WTC11 (cell line): ENCODE results near the gene GCC2. TPM values are rescaled to one million over a fixed set of nuclear protein-coding genes. Genes with fewer than 3 reads are reported as not detected.

Source experiments
- ATAC-seq: fragments of 200-7000 bp; cut with Tn5 transposase; 2 replicates; pipeline ENCODE4 v1.10.0; 2021; ENCODE audit warnings: mild to moderate bottlenecking, moderate library complexity
- CTCF ChIA-PET: fragments of 300-600 bp; sonication (Branson Sonifier 250); formaldehyde crosslinking; loops from one replicate; lab custom pipeline; 2021; ENCODE audit warnings: antibody characterized with exemption; lab: Charles Lee
- POLR2A ChIA-PET: fragments of 350-600 bp; sonication (Branson Sonifier 250); formaldehyde crosslinking; loops from one replicate; lab custom pipeline; 2021; ENCODE audit warnings: antibody characterized with exemption; lab: Charles Lee
- DNase-seq: peaks from one replicate; pipeline ENCODE4 v3.0.0; 2021; ENCODE audit warnings: low spot score
- H3K27ac Mint-ChIP-seq: 2 replicates; pipeline ENCODE4 v1.8.0; 2021; ENCODE audit warnings: mixed read lengths
- H3K27me3 Mint-ChIP-seq: 2 replicates; pipeline ENCODE4 v1.8.0; 2021; ENCODE audit warnings: low read depth, mild to moderate bottlenecking, moderate library complexity, mixed read lengths
- H3K36me3 Mint-ChIP-seq: 2 replicates; pipeline ENCODE4 v1.8.0; 2021; ENCODE audit warnings: mixed read lengths
- H3K4me1 Mint-ChIP-seq: 2 replicates; pipeline ENCODE4 v1.8.0; 2022; ENCODE audit warnings: mixed read lengths
- H3K4me3 Mint-ChIP-seq: 2 replicates; pipeline ENCODE4 v1.8.0; 2021; ENCODE audit warnings: mild to moderate bottlenecking, moderate library complexity, mixed read lengths
- H3K9me3 Mint-ChIP-seq: 2 replicates; pipeline ENCODE4 v1.8.0; 2021; ENCODE audit warnings: mixed read lengths
- CREM ChIP-seq: sonication (generic); formaldehyde crosslinking; IDR thresholded peaks from 2 replicates; pipeline ENCODE4 v1.8.1; 2022; ENCODE audit warnings: mild to moderate bottlenecking, missing genetic modification reagents, moderate library complexity
- ESRRA ChIP-seq: sonication (generic); formaldehyde crosslinking; IDR thresholded peaks from 2 replicates; pipeline ENCODE4 v1.8.1; 2022; ENCODE audit warnings: mild to moderate bottlenecking, missing genetic modification reagents, borderline replicate concordance
- FOXP1 ChIP-seq: sonication (generic); formaldehyde crosslinking; IDR thresholded peaks from 2 replicates; pipeline ENCODE4 v1.8.0; 2022; ENCODE audit warnings: missing genetic modification reagents, mild to moderate bottlenecking, moderate library complexity, borderline replicate concordance
- GABPB1 ChIP-seq: sonication (generic); formaldehyde crosslinking; IDR thresholded peaks from 2 replicates; pipeline ENCODE4 v1.8.1; 2023; ENCODE audit warnings: mild to moderate bottlenecking, missing genetic modification reagents
- JAZF1 ChIP-seq: fragments of 250-450 bp; sonication (Bioruptor Pico); IDR thresholded peaks from 2 replicates; pipeline ENCODE4 v1.9.0; 2021; ENCODE audit warnings: moderate library complexity, mild to moderate bottlenecking, inconsistent platforms
- NR2C2 ChIP-seq: sonication (generic); formaldehyde crosslinking; IDR thresholded peaks from 2 replicates; pipeline ENCODE4 v1.8.0; 2022; ENCODE audit warnings: mild to moderate bottlenecking, missing genetic modification reagents
- PRDM15 ChIP-seq: sonication (generic); formaldehyde crosslinking; IDR thresholded peaks from 2 replicates; pipeline ENCODE4 v1.8.0; 2022; ENCODE audit warnings: missing genetic modification reagents
- PREB ChIP-seq: sonication (generic); formaldehyde crosslinking; IDR thresholded peaks from 2 replicates; pipeline ENCODE4 v1.8.1; 2022; ENCODE audit warnings: mild to moderate bottlenecking, missing genetic modification reagents, moderate library complexity, borderline replicate concordance
- SOX15 ChIP-seq: fragments of 250-450 bp; sonication (Bioruptor Pico); IDR thresholded peaks from 2 replicates; pipeline ENCODE4 v1.9.0; 2021; ENCODE audit warnings: mild to moderate bottlenecking
- SP1 ChIP-seq: sonication (generic); formaldehyde crosslinking; conservative IDR thresholded peaks from 2 replicates; pipeline ENCODE4 v1.8.1; 2022; ENCODE audit warnings: missing genetic modification reagents
- TEAD1 ChIP-seq: sonication (generic); formaldehyde crosslinking; IDR thresholded peaks from 2 replicates; pipeline ENCODE4 v1.8.0; 2022; ENCODE audit warnings: mild to moderate bottlenecking, missing genetic modification reagents
- TP53 ChIP-seq: sonication (generic); formaldehyde crosslinking; IDR thresholded peaks from 2 replicates; pipeline ENCODE4 v1.8.1; 2023; ENCODE audit warnings: mild to moderate bottlenecking, missing genetic modification reagents
- ZNF396 ChIP-seq: fragments of 250-450 bp; sonication (Bioruptor Pico); IDR thresholded peaks from 2 replicates; pipeline ENCODE4 v1.8.0; 2021; ENCODE audit warnings: mild to moderate bottlenecking, moderate library complexity, borderline replicate concordance
- total RNA-seq: library from RNA; stranded (reverse); gene quantifications from 3 replicates; pipeline ENCODE4 v1.2.3, GENCODE V29; 2021
- TF ChIP-seq, protein P1 (sequence below): fragments of 250-450 bp; sonication (Bioruptor Pico); IDR thresholded peaks from 2 replicates; pipeline ENCODE4 v2.1.2; 2022; ENCODE audit warnings: mild to moderate bottlenecking, moderate library complexity
- TF ChIP-seq, protein P2 (sequence below): fragments of 250-450 bp; sonication (Bioruptor Pico); IDR thresholded peaks from 2 replicates; pipeline ENCODE4 v1.9.0; 2021; ENCODE audit warnings: moderate library complexity, mild to moderate bottlenecking, inconsistent platforms, borderline replicate concordance
- TF ChIP-seq, protein P3 (sequence below): fragments of 250-450 bp; sonication (Bioruptor Pico); IDR thresholded peaks from 2 replicates; pipeline ENCODE4 v1.8.0; 2021; ENCODE audit warnings: mild to moderate bottlenecking
- TF ChIP-seq, protein P4 (sequence below): fragments of 250-450 bp; sonication (Bioruptor Pico); IDR thresholded peaks from 2 replicates; pipeline ENCODE4 v1.9.0; 2021; ENCODE audit warnings: mild to moderate bottlenecking, borderline replicate concordance
- TF ChIP-seq, protein P5 (sequence below): sonication (generic); formaldehyde crosslinking; conservative IDR thresholded peaks from 2 replicates; pipeline ENCODE4 v1.8.1; 2023; ENCODE audit warnings: mild to moderate bottlenecking, low read depth, missing genetic modification reagents, moderate library complexity

GCC2 gene
- total RNA-seq, 1 experiment from 2014 or later, result 66.5 TPM

- peaks cover 17% of the 10 kb centered on the region for H3K9me3 Mint-ChIP-seq
- ChIA-PET CTCF (no interaction called here), POLR2A (no interaction called here)
- no peaks in the 10 kb centered on the region for H3K27me3 Mint-ChIP-seq
- 0 out of 2 replicates have a peak, but pooled peaks cover 2% of the 10 kb centered on the region for H3K4me1 Mint-ChIP-seq
- H3K4me3 Mint-ChIP-seq, result no peak overlapping the region
- DNase-seq (no peak), ATAC-seq (no peak)
- TF ChIP-seq NR2C2, result no peak
- TF ChIP-seq ESRRA, result no peak
- TF ChIP-seq, protein P1, sequence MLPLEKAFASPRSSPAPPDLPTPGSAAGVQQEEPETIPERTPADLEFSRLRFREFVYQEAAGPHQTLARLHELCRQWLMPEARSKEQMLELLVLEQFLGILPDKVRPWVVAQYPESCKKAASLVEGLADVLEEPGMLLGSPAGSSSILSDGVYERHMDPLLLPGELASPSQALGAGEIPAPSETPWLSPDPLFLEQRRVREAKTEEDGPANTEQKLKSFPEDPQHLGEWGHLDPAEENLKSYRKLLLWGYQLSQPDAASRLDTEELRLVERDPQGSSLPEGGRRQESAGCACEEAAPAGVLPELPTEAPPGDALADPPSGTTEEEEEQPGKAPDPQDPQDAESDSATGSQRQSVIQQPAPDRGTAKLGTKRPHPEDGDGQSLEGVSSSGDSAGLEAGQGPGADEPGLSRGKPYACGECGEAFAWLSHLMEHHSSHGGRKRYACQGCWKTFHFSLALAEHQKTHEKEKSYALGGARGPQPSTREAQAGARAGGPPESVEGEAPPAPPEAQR (CRISPR knock-in tag), result no peak
- TF ChIP-seq JAZF1 (CRISPR knock-in tag), result no peak
- TF ChIP-seq FOXP1 (CRISPR knock-in tag), result no peak
- TF ChIP-seq ZNF396, result no peak
- TF ChIP-seq, protein P2, sequence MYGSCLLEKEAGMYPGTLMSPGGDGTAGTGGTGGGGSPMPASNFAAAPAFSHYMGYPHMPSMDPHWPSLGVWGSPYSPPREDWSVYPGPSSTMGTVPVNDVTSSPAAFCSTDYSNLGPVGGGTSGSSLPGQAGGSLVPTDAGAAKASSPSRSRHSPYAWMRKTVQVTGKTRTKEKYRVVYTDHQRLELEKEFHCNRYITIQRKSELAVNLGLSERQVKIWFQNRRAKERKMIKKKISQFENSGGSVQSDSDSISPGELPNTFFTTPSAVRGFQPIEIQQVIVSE (CRISPR knock-in tag), result no peak
- no peak for TF ChIP-seq SP1 (CRISPR knock-in tag)
- H3K27ac Mint-ChIP-seq, result no peak overlapping the region
- H3K36me3 Mint-ChIP-seq, result peaks cover 10% of the 10 kb centered on the region
Measured at GRCh38 chr2:108441712-108442111, 7.3 kb upstream of the GCC2 start.

GRCh38 chr2:108444941-108445840 is 3.8 kb upstream of the GCC2 start:
- CTCF ChIA-PET, result no interaction called here
- H3K36me3 Mint-ChIP-seq, result peaks cover 10% of the 10 kb centered on the region
- POLR2A ChIA-PET, result no interaction called here
- H3K4me1 Mint-ChIP-seq, result peaks cover 17% of the 10 kb centered on the region
- H3K4me3 Mint-ChIP-seq, result no peak overlapping the region
- TF ChIP-seq, protein P3, sequence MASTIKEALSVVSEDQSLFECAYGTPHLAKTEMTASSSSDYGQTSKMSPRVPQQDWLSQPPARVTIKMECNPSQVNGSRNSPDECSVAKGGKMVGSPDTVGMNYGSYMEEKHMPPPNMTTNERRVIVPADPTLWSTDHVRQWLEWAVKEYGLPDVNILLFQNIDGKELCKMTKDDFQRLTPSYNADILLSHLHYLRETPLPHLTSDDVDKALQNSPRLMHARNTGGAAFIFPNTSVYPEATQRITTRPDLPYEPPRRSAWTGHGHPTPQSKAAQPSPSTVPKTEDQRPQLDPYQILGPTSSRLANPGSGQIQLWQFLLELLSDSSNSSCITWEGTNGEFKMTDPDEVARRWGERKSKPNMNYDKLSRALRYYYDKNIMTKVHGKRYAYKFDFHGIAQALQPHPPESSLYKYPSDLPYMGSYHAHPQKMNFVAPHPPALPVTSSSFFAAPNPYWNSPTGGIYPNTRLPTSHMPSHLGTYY, result no peak
- TF ChIP-seq PREB (CRISPR knock-in tag) (no peak), JAZF1 (CRISPR knock-in tag) (no peak), TP53 (no peak), FOXP1 (CRISPR knock-in tag) (no peak), PRDM15 (no peak), TEAD1 (CRISPR knock-in tag) (no peak), GABPB1 (CRISPR knock-in tag) (no peak), SOX15 (CRISPR knock-in tag) (no peak), CREM (CRISPR knock-in tag) (no peak)
- TF ChIP-seq, protein P4, sequence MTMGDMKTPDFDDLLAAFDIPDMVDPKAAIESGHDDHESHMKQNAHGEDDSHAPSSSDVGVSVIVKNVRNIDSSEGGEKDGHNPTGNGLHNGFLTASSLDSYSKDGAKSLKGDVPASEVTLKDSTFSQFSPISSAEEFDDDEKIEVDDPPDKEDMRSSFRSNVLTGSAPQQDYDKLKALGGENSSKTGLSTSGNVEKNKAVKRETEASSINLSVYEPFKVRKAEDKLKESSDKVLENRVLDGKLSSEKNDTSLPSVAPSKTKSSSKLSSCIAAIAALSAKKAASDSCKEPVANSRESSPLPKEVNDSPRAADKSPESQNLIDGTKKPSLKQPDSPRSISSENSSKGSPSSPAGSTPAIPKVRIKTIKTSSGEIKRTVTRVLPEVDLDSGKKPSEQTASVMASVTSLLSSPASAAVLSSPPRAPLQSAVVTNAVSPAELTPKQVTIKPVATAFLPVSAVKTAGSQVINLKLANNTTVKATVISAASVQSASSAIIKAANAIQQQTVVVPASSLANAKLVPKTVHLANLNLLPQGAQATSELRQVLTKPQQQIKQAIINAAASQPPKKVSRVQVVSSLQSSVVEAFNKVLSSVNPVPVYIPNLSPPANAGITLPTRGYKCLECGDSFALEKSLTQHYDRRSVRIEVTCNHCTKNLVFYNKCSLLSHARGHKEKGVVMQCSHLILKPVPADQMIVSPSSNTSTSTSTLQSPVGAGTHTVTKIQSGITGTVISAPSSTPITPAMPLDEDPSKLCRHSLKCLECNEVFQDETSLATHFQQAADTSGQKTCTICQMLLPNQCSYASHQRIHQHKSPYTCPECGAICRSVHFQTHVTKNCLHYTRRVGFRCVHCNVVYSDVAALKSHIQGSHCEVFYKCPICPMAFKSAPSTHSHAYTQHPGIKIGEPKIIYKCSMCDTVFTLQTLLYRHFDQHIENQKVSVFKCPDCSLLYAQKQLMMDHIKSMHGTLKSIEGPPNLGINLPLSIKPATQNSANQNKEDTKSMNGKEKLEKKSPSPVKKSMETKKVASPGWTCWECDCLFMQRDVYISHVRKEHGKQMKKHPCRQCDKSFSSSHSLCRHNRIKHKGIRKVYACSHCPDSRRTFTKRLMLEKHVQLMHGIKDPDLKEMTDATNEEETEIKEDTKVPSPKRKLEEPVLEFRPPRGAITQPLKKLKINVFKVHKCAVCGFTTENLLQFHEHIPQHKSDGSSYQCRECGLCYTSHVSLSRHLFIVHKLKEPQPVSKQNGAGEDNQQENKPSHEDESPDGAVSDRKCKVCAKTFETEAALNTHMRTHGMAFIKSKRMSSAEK (CRISPR knock-in tag), result no peak
- TF ChIP-seq, protein P5, sequence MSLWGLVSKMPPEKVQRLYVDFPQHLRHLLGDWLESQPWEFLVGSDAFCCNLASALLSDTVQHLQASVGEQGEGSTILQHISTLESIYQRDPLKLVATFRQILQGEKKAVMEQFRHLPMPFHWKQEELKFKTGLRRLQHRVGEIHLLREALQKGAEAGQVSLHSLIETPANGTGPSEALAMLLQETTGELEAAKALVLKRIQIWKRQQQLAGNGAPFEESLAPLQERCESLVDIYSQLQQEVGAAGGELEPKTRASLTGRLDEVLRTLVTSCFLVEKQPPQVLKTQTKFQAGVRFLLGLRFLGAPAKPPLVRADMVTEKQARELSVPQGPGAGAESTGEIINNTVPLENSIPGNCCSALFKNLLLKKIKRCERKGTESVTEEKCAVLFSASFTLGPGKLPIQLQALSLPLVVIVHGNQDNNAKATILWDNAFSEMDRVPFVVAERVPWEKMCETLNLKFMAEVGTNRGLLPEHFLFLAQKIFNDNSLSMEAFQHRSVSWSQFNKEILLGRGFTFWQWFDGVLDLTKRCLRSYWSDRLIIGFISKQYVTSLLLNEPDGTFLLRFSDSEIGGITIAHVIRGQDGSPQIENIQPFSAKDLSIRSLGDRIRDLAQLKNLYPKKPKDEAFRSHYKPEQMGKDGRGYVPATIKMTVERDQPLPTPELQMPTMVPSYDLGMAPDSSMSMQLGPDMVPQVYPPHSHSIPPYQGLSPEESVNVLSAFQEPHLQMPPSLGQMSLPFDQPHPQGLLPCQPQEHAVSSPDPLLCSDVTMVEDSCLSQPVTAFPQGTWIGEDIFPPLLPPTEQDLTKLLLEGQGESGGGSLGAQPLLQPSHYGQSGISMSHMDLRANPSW, result no peak
- ATAC-seq (no peak), DNase-seq (no peak)
- peak overlapping the region; percentile 29; the same call in 1 of the 2 replicates for H3K27ac Mint-ChIP-seq
- peaks cover 17% of the 10 kb centered on the region for H3K9me3 Mint-ChIP-seq
- H3K27me3 Mint-ChIP-seq, result no peaks in the 10 kb centered on the region
